ENCODE measurements around the gene CCDC174.

DNA sequence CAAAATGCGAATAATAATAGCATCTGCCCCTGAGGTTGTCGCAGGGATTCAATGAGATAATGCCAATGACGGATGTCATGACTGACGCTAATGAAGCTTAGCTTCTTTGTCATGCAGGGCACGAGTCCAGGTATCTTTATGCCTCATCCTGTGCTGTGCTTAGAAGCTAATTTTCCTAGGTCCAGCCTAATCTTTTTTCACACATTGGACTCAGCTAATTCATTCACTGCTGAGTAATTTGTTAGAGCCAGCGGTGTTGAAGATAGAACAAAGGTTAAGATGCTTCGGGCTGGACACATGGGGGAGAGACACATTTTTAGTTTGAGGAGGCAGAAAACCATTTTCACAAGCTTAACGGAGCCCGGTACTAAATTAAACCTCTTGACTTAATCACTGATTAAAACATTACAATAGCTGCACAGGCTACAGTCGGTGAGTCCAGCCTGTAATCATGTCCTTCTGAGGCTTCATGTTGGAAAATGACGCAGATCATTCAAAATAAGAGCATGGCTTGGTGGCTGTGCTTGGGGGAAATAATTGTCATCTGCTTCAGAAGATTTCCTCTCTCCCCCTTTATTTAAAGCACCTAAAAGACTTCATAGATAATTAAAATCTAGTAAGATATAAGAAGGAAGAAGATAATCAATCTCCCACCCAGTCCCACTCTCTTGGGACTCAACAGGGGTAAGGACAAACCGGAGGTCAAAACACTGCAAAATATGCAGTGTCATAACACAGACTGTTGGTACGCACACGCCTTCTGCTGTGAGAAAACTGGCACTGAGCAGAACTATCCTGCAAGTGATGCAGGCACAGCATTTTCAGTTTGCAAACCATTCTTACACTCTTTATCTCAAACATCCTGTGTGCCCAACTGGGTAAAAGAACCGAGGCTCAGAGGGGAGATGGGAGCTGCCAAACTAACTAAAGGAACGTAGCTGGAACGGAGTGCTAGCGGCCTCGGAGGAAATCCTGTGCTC is 3.3 kb upstream of the CCDC174 start:
- TF ChIP-seq, protein P1, sequence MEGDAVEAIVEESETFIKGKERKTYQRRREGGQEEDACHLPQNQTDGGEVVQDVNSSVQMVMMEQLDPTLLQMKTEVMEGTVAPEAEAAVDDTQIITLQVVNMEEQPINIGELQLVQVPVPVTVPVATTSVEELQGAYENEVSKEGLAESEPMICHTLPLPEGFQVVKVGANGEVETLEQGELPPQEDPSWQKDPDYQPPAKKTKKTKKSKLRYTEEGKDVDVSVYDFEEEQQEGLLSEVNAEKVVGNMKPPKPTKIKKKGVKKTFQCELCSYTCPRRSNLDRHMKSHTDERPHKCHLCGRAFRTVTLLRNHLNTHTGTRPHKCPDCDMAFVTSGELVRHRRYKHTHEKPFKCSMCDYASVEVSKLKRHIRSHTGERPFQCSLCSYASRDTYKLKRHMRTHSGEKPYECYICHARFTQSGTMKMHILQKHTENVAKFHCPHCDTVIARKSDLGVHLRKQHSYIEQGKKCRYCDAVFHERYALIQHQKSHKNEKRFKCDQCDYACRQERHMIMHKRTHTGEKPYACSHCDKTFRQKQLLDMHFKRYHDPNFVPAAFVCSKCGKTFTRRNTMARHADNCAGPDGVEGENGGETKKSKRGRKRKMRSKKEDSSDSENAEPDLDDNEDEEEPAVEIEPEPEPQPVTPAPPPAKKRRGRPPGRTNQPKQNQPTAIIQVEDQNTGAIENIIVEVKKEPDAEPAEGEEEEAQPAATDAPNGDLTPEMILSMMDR (IDR thresholded peaks at IDR 0.05) = no peak
- TF ChIP-seq POLR2A (IDR thresholded peaks at IDR 0.05) = no peak

All from testis (tissue), 2 donors.